Progenitor cell of endocrine pancreas (in vitro differentiated cells): Measurements from ENCODE around the gene TRPV5. TPM values are rescaled to one million over a fixed set of nuclear protein-coding genes. Genes with fewer than 3 reads are reported as not detected.

Experiments
- DNase-seq: peaks from one replicate; pipeline ENCODE4 v3.0.0; 2021; ENCODE audit warnings: low spot score; ENCODE audit not compliant: unreplicated experiment
- H3K27ac Mint-ChIP-seq: 2 replicates; pipeline ENCODE4 v1.8.0; 2021; ENCODE audit warnings: mild to moderate bottlenecking, moderate library complexity, mixed read lengths
- H3K27me3 Mint-ChIP-seq: 2 replicates; pipeline ENCODE4 v1.8.0; 2021; ENCODE audit warnings: mixed read lengths
- H3K36me3 Mint-ChIP-seq: 2 replicates; pipeline ENCODE4 v1.8.0; 2022; ENCODE audit warnings: mixed read lengths; ENCODE audit not compliant: insufficient read depth
- H3K4me1 Mint-ChIP-seq: 2 replicates; pipeline ENCODE4 v1.8.0; 2021; ENCODE audit warnings: low read depth, mixed read lengths
- H3K4me3 Mint-ChIP-seq: 2 replicates; pipeline ENCODE4 v1.8.0; 2021; ENCODE audit warnings: low read depth, mild to moderate bottlenecking, moderate library complexity, mixed read lengths
- H3K9me3 Mint-ChIP-seq: 2 replicates; pipeline ENCODE4 v1.8.0; 2021; ENCODE audit warnings: low read depth, mixed read lengths
- CTCF ChIP-seq: fragments of 200-600 bp; sonication (generic); IDR thresholded peaks from one replicate; pipeline ENCODE4 v1.5.0; 2021; ENCODE audit warnings: antibody characterized with exemption, mild to moderate bottlenecking; ENCODE audit not compliant: unreplicated experiment
- total RNA-seq: library from RNA; stranded (reverse); gene quantifications from 2 replicates; pipeline ENCODE4 v1.2.1, GENCODE V29; 2021

Gene TRPV5
- total RNA-seq, 1 donor from 2014 or later = 0.14 TPM

- Mint-ChIP-seq H3K36me3 (peaks cover 6% of the 10 kb centered on the region), H3K4me1 (no peaks in the 10 kb centered on the region), H3K27ac (no peak overlapping the region), H3K4me3 (no peak overlapping the region), H3K27me3 (peaks cover 4% of the 10 kb centered on the region), H3K9me3 (no peaks in the 10 kb centered on the region)
- TF ChIP-seq CTCF = no peak
- DNase-seq = no peak
These were observed 70.7 kb downstream of the TRPV5 start for GRCh38 chr7:142862786-142863400.

- DNase-seq = no peak
- Mint-ChIP-seq H3K36me3 (peaks cover 6% of the 10 kb centered on the region), H3K27ac (no peak overlapping the region), H3K4me1 (no peaks in the 10 kb centered on the region), H3K9me3 (no peaks in the 10 kb centered on the region), H3K27me3 (peaks cover 8% of the 10 kb centered on the region), H3K4me3 (no peak overlapping the region)
- no peak for TF ChIP-seq CTCF
These were observed 71.2 kb downstream of the TRPV5 start for GRCh38 chr7:142862351-142862750.

DNA sequence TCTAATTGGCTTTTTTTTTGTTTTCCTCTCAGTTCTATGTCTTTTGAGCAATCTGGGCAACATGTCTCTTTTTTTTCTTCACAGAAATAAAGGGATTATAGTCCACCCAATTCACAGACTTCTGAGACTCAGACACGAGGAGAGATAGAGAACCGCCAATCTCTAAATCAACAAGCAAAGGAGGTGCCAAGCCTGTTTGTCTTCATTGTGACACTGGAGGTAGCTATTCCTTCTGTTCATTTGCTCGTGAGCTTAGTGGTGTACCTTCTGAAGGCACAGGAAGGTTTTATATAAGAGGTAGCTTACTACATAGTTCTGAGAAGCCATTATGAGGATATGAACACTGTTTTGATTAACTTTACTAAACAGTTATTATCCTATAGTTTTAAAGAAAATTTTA is 72.6 kb downstream of the TRPV5 start:
- peaks cover 4% of the 10 kb centered on the region for H3K36me3 Mint-ChIP-seq
- H3K27me3 Mint-ChIP-seq = peaks cover 20% of the 10 kb centered on the region
- H3K27ac Mint-ChIP-seq = no peak overlapping the region
- TF ChIP-seq CTCF = no peak
- no peaks in the 10 kb centered on the region for H3K9me3 Mint-ChIP-seq
- H3K4me1 Mint-ChIP-seq = no peaks in the 10 kb centered on the region
- H3K4me3 Mint-ChIP-seq = no peak overlapping the region
- no peak for DNase-seq

DNA sequence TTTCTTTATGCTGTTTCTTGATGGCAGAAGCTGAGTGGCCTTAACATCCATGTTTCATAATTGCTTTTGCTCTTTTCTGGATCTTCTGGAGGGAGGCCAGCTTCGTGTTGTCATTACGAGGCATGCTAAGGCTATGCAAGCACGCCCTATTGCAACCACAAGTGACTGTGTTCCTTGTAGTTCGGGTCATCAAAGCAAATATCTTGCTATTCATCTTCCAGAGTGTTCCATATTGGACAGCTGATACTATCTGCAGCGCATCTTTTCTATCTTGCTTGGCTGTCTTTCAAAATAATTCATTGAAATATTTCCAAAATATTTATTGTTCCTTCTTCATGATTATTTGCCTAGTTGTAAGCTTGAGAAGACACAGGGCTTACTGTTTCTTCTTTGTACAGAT is 73.7 kb downstream of the TRPV5 start:
- peaks cover 22% of the 10 kb centered on the region for H3K27me3 Mint-ChIP-seq
- no peak for DNase-seq
- no peaks in the 10 kb centered on the region for H3K9me3 Mint-ChIP-seq
- TF ChIP-seq CTCF = no peak
- H3K4me3 Mint-ChIP-seq = no peak overlapping the region
- H3K27ac Mint-ChIP-seq = no peak overlapping the region
- no peaks in the 10 kb centered on the region for H3K4me1 Mint-ChIP-seq
- peaks cover 4% of the 10 kb centered on the region for H3K36me3 Mint-ChIP-seq

- Mint-ChIP-seq H3K4me1 (no peaks in the 10 kb centered on the region), H3K9me3 (no peaks in the 10 kb centered on the region), H3K27me3 (peaks cover 22% of the 10 kb centered on the region), H3K36me3 (peaks cover 4% of the 10 kb centered on the region), H3K27ac (no peak overlapping the region), H3K4me3 (no peak overlapping the region)
- no peak for DNase-seq
- TF ChIP-seq CTCF = no peak
These were observed 74.1 kb downstream of the TRPV5 start for GRCh38 chr7:142859411-142859810.

Other genes with a start within 250 kb of the TRPV5 start
- 26.9 and 32.1 TPM in 2 replicates for gene PRSS1, start 184.3 kb downstream of the TRPV5 start, total RNA-seq
- gene PRSS2, start 162.8 kb downstream of the TRPV5 start, total RNA-seq = 3.9 and 5.3 TPM in 2 replicates
- gene EPHB6, start 78.7 kb downstream of the TRPV5 start, total RNA-seq = 24.8 and 28.8 TPM in 2 replicates
- gene TRPV6, start 48.0 kb downstream of the TRPV5 start, total RNA-seq = 5.7 and 6.2 TPM in 2 replicates
- gene LLCFC1, start 5.7 kb upstream of the TRPV5 start, total RNA-seq = not detected in 2 replicates
- gene KEL, start 28.6 kb upstream of the TRPV5 start, total RNA-seq = 1.7 and 1.9 TPM in 2 replicates
- gene OR9A2, start 93.4 kb upstream of the TRPV5 start, total RNA-seq = not detected in 2 replicates
- not detected in 2 replicates for gene OR6V1, start 118.6 kb upstream of the TRPV5 start, total RNA-seq
- not detected in 2 replicates for gene PIP, start 198.3 kb upstream of the TRPV5 start, total RNA-seq
- not detected in 2 replicates for gene TAS2R39, start 249.7 kb upstream of the TRPV5 start, total RNA-seq